ENCODE data around the gene SRGAP2C.
"Not testable (repeated sequence)": the region's sequence is repeated elsewhere in the genome, so short reads cannot be mapped to it uniquely, and the experiment has no call there.

SRGAP2C gene

GRCh38 chr1:121361451-121362233, 176.9 kb downstream of the SRGAP2C start:
- H3K36me3 ChIP-seq (ENCODE audit: control insufficient read depth in 1 of 2, insufficient read depth in 2 of 2, low read length in 2 of 2); H3K9me3 ChIP-seq (ENCODE audit: control insufficient read depth in 1 of 2, low read length in 2 of 2); H3K4me3 ChIP-seq (ENCODE audit: low read depth in 1 of 2, low read length in 2 of 2); H3K27ac ChIP-seq (ENCODE audit: low read depth, low read length); H3K9ac ChIP-seq (ENCODE audit: low read depth in 1 of 2, low read length in 2 of 2); H3K27me3 ChIP-seq (ENCODE audit: control insufficient read depth in 1 of 2, insufficient read depth in 2 of 2, low read length in 2 of 2); H3K4me1 ChIP-seq (ENCODE audit: control insufficient read depth in 1 of 2, insufficient read depth in 2 of 2, low read length in 2 of 2): not testable (repeated sequence)

GRCh38 chr1:121362234-121362883, 177.6 kb downstream of the SRGAP2C start:
- not testable (repeated sequence) for H3K36me3 ChIP-seq (ENCODE audit: control insufficient read depth in 1 of 2, insufficient read depth in 2 of 2, low read length in 2 of 2); H3K9me3 ChIP-seq (ENCODE audit: control insufficient read depth in 1 of 2, low read length in 2 of 2); H3K4me1 ChIP-seq (ENCODE audit: control insufficient read depth in 1 of 2, insufficient read depth in 2 of 2, low read length in 2 of 2); H3K9ac ChIP-seq (ENCODE audit: low read depth in 1 of 2, low read length in 2 of 2); H3K4me3 ChIP-seq (ENCODE audit: low read depth in 1 of 2, low read length in 2 of 2); H3K27ac ChIP-seq (ENCODE audit: low read depth, low read length); H3K27me3 ChIP-seq (ENCODE audit: control insufficient read depth in 1 of 2, insufficient read depth in 2 of 2, low read length in 2 of 2)

GRCh38 chr1:121365316-121365715, 180.5 kb downstream of the SRGAP2C start:
- H3K4me1 ChIP-seq (ENCODE audit: control insufficient read depth in 1 of 2, insufficient read depth in 2 of 2, low read length in 2 of 2); H3K9ac ChIP-seq (ENCODE audit: low read depth in 1 of 2, low read length in 2 of 2); H3K36me3 ChIP-seq (ENCODE audit: control insufficient read depth in 1 of 2, insufficient read depth in 2 of 2, low read length in 2 of 2); H3K4me3 ChIP-seq (ENCODE audit: low read depth in 1 of 2, low read length in 2 of 2); H3K27me3 ChIP-seq (ENCODE audit: control insufficient read depth in 1 of 2, insufficient read depth in 2 of 2, low read length in 2 of 2); H3K27ac ChIP-seq (ENCODE audit: low read depth, low read length); H3K9me3 ChIP-seq (ENCODE audit: control insufficient read depth in 1 of 2, low read length in 2 of 2): not testable (repeated sequence)

- H3K9ac ChIP-seq (ENCODE audit: low read depth in 1 of 2, low read length in 2 of 2); H3K27me3 ChIP-seq (ENCODE audit: control insufficient read depth in 1 of 2, insufficient read depth in 2 of 2, low read length in 2 of 2); H3K27ac ChIP-seq (ENCODE audit: low read depth, low read length); H3K9me3 ChIP-seq (ENCODE audit: control insufficient read depth in 1 of 2, low read length in 2 of 2); H3K36me3 ChIP-seq (ENCODE audit: control insufficient read depth in 1 of 2, insufficient read depth in 2 of 2, low read length in 2 of 2); H3K4me1 ChIP-seq (ENCODE audit: control insufficient read depth in 1 of 2, insufficient read depth in 2 of 2, low read length in 2 of 2); H3K4me3 ChIP-seq (ENCODE audit: low read depth in 1 of 2, low read length in 2 of 2): not testable (repeated sequence)
Measured at GRCh38 chr1:121365723-121366122, 180.9 kb downstream of the SRGAP2C start.

- not testable (repeated sequence) for H3K4me3 ChIP-seq (ENCODE audit: low read depth in 1 of 2, low read length in 2 of 2); H3K4me1 ChIP-seq (ENCODE audit: control insufficient read depth in 1 of 2, insufficient read depth in 2 of 2, low read length in 2 of 2); H3K27me3 ChIP-seq (ENCODE audit: control insufficient read depth in 1 of 2, insufficient read depth in 2 of 2, low read length in 2 of 2); H3K9me3 ChIP-seq (ENCODE audit: control insufficient read depth in 1 of 2, low read length in 2 of 2); H3K9ac ChIP-seq (ENCODE audit: low read depth in 1 of 2, low read length in 2 of 2); H3K27ac ChIP-seq (ENCODE audit: low read depth, low read length); H3K36me3 ChIP-seq (ENCODE audit: control insufficient read depth in 1 of 2, insufficient read depth in 2 of 2, low read length in 2 of 2)
Measured at GRCh38 chr1:121366171-121366570, 181.4 kb downstream of the SRGAP2C start.

GRCh38 chr1:121368910-121369309, 184.1 kb downstream of the SRGAP2C start:
- not testable (repeated sequence) for H3K9ac ChIP-seq (ENCODE audit: low read depth in 1 of 2, low read length in 2 of 2); H3K27me3 ChIP-seq (ENCODE audit: control insufficient read depth in 1 of 2, insufficient read depth in 2 of 2, low read length in 2 of 2); H3K4me1 ChIP-seq (ENCODE audit: control insufficient read depth in 1 of 2, insufficient read depth in 2 of 2, low read length in 2 of 2); H3K9me3 ChIP-seq (ENCODE audit: control insufficient read depth in 1 of 2, low read length in 2 of 2); H3K4me3 ChIP-seq (ENCODE audit: low read depth in 1 of 2, low read length in 2 of 2); H3K27ac ChIP-seq (ENCODE audit: low read depth, low read length); H3K36me3 ChIP-seq (ENCODE audit: control insufficient read depth in 1 of 2, insufficient read depth in 2 of 2, low read length in 2 of 2)

- H3K4me3 ChIP-seq (ENCODE audit: low read depth in 1 of 2, low read length in 2 of 2); H3K27me3 ChIP-seq (ENCODE audit: control insufficient read depth in 1 of 2, insufficient read depth in 2 of 2, low read length in 2 of 2); H3K4me1 ChIP-seq (ENCODE audit: control insufficient read depth in 1 of 2, insufficient read depth in 2 of 2, low read length in 2 of 2); H3K27ac ChIP-seq (ENCODE audit: low read depth, low read length); H3K9ac ChIP-seq (ENCODE audit: low read depth in 1 of 2, low read length in 2 of 2); H3K9me3 ChIP-seq (ENCODE audit: control insufficient read depth in 1 of 2, low read length in 2 of 2); H3K36me3 ChIP-seq (ENCODE audit: control insufficient read depth in 1 of 2, insufficient read depth in 2 of 2, low read length in 2 of 2): not testable (repeated sequence)
Measured at GRCh38 chr1:121369959-121370358, 185.2 kb downstream of the SRGAP2C start.

GRCh38 chr1:121374851-121375367, 190.1 kb downstream of the SRGAP2C start:
- H3K4me3 ChIP-seq (ENCODE audit: low read depth in 1 of 2, low read length in 2 of 2); H3K27me3 ChIP-seq (ENCODE audit: control insufficient read depth in 1 of 2, insufficient read depth in 2 of 2, low read length in 2 of 2); H3K9me3 ChIP-seq (ENCODE audit: control insufficient read depth in 1 of 2, low read length in 2 of 2); H3K4me1 ChIP-seq (ENCODE audit: control insufficient read depth in 1 of 2, insufficient read depth in 2 of 2, low read length in 2 of 2); H3K36me3 ChIP-seq (ENCODE audit: control insufficient read depth in 1 of 2, insufficient read depth in 2 of 2, low read length in 2 of 2); H3K9ac ChIP-seq (ENCODE audit: low read depth in 1 of 2, low read length in 2 of 2); H3K27ac ChIP-seq (ENCODE audit: low read depth, low read length): not testable (repeated sequence)

GRCh38 chr1:121376986-121377385, 192.2 kb downstream of the SRGAP2C start:
- not testable (repeated sequence) for H3K27me3 ChIP-seq (ENCODE audit: control insufficient read depth in 1 of 2, insufficient read depth in 2 of 2, low read length in 2 of 2); H3K27ac ChIP-seq (ENCODE audit: low read depth, low read length); H3K9me3 ChIP-seq (ENCODE audit: control insufficient read depth in 1 of 2, low read length in 2 of 2); H3K4me1 ChIP-seq (ENCODE audit: control insufficient read depth in 1 of 2, insufficient read depth in 2 of 2, low read length in 2 of 2); H3K4me3 ChIP-seq (ENCODE audit: low read depth in 1 of 2, low read length in 2 of 2); H3K36me3 ChIP-seq (ENCODE audit: control insufficient read depth in 1 of 2, insufficient read depth in 2 of 2, low read length in 2 of 2); H3K9ac ChIP-seq (ENCODE audit: low read depth in 1 of 2, low read length in 2 of 2)

- H3K9ac ChIP-seq (ENCODE audit: low read depth in 1 of 2, low read length in 2 of 2); H3K9me3 ChIP-seq (ENCODE audit: control insufficient read depth in 1 of 2, low read length in 2 of 2); H3K4me1 ChIP-seq (ENCODE audit: control insufficient read depth in 1 of 2, insufficient read depth in 2 of 2, low read length in 2 of 2); H3K27me3 ChIP-seq (ENCODE audit: control insufficient read depth in 1 of 2, insufficient read depth in 2 of 2, low read length in 2 of 2); H3K36me3 ChIP-seq (ENCODE audit: control insufficient read depth in 1 of 2, insufficient read depth in 2 of 2, low read length in 2 of 2); H3K4me3 ChIP-seq (ENCODE audit: low read depth in 1 of 2, low read length in 2 of 2); H3K27ac ChIP-seq (ENCODE audit: low read depth, low read length): not testable (repeated sequence)
Measured at GRCh38 chr1:121378757-121379156, 194.0 kb downstream of the SRGAP2C start.

Data from duodenal mucosa (tissue), 2 donors.